ENCODE results near the gene ABCA10. TPM values are rescaled to one million over a fixed set of nuclear protein-coding genes. Genes with fewer than 3 reads are reported as not detected.

ABCA10 gene
- polyA plus RNA-seq, 12 donors, result 4.2 to 28.2 (median 12.8) TPM; not detected in 1

DNA sequence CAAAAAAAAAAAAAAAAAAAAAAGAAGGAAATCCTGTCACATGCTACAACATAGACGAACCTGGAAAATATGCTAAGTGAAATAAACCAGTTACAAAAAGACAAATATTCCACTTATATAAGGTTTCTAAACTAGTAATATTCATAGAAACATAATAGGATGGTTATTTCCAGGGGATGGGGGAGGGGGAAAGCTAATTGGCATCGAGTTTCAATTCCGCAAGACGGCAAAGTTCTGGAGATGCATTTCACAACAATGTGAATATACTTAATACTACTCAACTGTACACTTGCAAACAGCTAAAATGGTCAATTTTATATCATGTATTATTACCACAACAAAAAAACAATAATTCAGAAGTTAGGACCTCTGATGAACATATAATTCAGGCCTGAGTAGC lies 130.0 kb downstream of the ABCA10 start:
- DNase-seq, result no peak

Other genes starting within 250 kb of the ABCA10 start
- 10 to 100 TPM in 10 of 12 donors, 1 to 10 TPM in 1, not detected in 1; 9.7 to 36.1 (median 14.9) TPM for gene ABCA9, start 167.9 kb downstream of the ABCA10 start, polyA plus RNA-seq (ENCODE audit: insufficient read length in 12 of 12)
- 10 to 100 TPM in 9 of 12 donors, 1 to 10 TPM in 2, not detected in 1; 8.6 to 22.1 (median 12.5) TPM for gene ABCA6, start 86.9 kb downstream of the ABCA10 start, polyA plus RNA-seq (ENCODE audit: insufficient read length in 12 of 12)
- gene ABCA5, start 98.3 kb upstream of the ABCA10 start, polyA plus RNA-seq (ENCODE audit: insufficient read length in 12 of 12), result 10 to 100 TPM in 11 of 12 donors, not detected in 1; 12.6 to 34.9 (median 24.4) TPM
- gene MAP2K6, start 185.9 kb upstream of the ABCA10 start, polyA plus RNA-seq (ENCODE audit: insufficient read length in 12 of 12), result 10 to 100 TPM in 11 of 12 donors, not detected in 1; 12.8 to 31.5 (median 21.3) TPM

All from muscle of arm (tissue), 12 donors.